Upper lobe of left lung (tissue), 4 donors: ENCODE results near the gene CHRNG.
"Not testable (repeated sequence)": the region's sequence is repeated elsewhere in the genome, so short reads cannot be mapped to it uniquely, and the experiment has no call there.

Source experiments
- EP300 ChIP-seq, 4 donors: sonication (generic); formaldehyde crosslinking; IDR thresholded peaks; one replicate each; pipeline ENCODE4 v1.5.1; 2017; ENCODE audit warnings: antibody characterized with exemption in 4 of 4, control low read depth in 2 of 4
- POLR2A ChIP-seq, 4 donors: fragments of 450-650 bp; IDR thresholded peaks; one replicate each; pipeline ENCODE4 v1.5.1; 2016 to 2017; ENCODE audit warnings: antibody characterized with exemption in 4 of 4, mild to moderate bottlenecking in 2 of 4
- POLR2AphosphoS5 ChIP-seq, 2 donors: sonication (generic); formaldehyde crosslinking; IDR thresholded peaks; one replicate each; pipeline ENCODE4 v1.5.1; 2017; ENCODE audit warnings: antibody characterized with exemption in 2 of 2
- TF ChIP-seq, protein P1 (sequence below), 6 experiments: fragments of 450-650 bp in 4 of 6; fragments of 200-600 bp in 2 of 6; sonication (generic) in 2 of 6; IDR thresholded peaks; one replicate each; pipeline ENCODE4 v1.5.1; 2016 to 2019; ENCODE audit warnings: antibody characterized with exemption in 6 of 6

DNA sequence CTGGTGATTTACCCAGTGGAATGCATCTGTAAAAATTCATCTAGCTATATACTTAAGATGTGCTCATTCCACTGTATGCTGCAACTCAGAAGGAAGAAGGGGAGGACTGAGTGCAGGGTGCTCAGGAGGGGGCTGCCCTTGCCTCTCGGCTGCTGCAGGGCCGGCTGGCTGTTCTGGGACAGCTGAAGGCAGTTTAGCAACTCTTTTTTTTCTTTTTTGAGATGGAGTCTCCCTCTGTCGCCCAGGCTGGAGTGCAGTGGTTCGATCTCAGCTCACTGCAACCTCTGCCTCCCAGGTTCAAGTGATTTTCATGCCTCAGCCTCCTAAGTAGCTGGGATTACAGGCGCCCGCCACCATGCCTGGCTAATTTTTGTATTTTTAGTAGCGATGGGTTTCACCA is 6.7 kb upstream of the CHRNG start:
- TF ChIP-seq, protein P1, sequence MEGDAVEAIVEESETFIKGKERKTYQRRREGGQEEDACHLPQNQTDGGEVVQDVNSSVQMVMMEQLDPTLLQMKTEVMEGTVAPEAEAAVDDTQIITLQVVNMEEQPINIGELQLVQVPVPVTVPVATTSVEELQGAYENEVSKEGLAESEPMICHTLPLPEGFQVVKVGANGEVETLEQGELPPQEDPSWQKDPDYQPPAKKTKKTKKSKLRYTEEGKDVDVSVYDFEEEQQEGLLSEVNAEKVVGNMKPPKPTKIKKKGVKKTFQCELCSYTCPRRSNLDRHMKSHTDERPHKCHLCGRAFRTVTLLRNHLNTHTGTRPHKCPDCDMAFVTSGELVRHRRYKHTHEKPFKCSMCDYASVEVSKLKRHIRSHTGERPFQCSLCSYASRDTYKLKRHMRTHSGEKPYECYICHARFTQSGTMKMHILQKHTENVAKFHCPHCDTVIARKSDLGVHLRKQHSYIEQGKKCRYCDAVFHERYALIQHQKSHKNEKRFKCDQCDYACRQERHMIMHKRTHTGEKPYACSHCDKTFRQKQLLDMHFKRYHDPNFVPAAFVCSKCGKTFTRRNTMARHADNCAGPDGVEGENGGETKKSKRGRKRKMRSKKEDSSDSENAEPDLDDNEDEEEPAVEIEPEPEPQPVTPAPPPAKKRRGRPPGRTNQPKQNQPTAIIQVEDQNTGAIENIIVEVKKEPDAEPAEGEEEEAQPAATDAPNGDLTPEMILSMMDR (IDR thresholded peaks at IDR 0.05) = not testable (repeated sequence)
- TF ChIP-seq POLR2AphosphoS5, EP300, POLR2A (IDR thresholded peaks at IDR 0.05): not testable (repeated sequence)
